NCI-H2107 treated with DMSO at 0.1 percent for 48 hours (cell line): ENCODE data around the gene ICA1.
A peak's percentile ranks its signal among the peaks of the same experiment; 100 is the strongest.

ENCODE experiments used
- DNase-seq: peaks from one replicate; lab custom pipeline; 2025; ENCODE audit not compliant: unreplicated experiment; lab: John Stamatoyannopoulos, UW

Gene ICA1

GRCh38 chr7:8204339-8205030, 57.5 kb downstream of the ICA1 start:
- no peak for DNase-seq

- no peak for DNase-seq
Measured at GRCh38 chr7:8201846-8202441, 60.0 kb downstream of the ICA1 start.

DNA sequence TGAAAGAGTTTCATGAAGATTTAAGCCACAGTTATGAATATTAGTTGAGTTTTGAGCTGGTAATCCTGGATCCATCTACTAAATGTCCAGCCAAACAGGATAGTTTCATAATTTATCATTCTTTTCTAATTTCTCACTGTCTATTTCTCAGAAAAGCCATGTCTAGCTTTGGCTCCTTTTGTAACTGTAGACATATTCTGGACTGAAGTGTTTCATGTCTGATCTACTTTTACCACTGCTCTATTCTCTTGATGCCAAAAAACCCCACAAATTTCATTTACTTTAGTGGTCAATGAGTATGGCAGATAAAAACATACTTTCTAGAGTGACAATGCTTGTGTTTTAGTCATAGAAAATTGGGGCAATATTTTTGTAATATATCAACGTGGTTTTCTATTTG, 61.2 kb downstream of the ICA1 start:
- DNase-seq = no peak

- no peak for DNase-seq
Measured at GRCh38 chr7:8200316-8200715, 61.7 kb downstream of the ICA1 start.

- no peak for DNase-seq
Measured at GRCh38 chr7:8197994-8198698, 63.8 kb downstream of the ICA1 start.

- DNase-seq = no peak
Measured at GRCh38 chr7:8192897-8193296, 69.1 kb downstream of the ICA1 start.

GRCh38 chr7:8190119-8190895, 71.7 kb downstream of the ICA1 start:
- peak; percentile 82 for DNase-seq

DNA sequence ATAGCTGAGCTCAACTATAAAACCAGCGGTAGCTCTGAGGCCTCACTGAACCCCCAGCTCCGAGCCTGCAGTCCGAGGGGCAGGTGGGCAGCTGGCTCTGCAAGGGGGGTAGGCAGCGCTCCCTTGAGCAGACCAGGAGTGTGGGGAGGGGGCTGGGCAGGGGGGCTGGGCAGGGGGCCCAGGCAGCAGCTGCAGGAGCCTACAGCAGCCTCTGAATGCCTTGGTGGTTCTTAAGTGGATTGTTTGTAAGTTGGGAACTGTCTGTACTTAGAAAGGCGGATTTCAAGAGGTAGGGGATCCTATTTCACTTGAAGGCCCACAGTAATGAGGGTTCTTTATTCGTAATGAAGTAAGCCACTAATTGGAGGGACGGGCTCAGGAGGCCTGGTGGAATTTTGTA, 72.3 kb downstream of the ICA1 start:
- peak; percentile 94 for DNase-seq

DNA sequence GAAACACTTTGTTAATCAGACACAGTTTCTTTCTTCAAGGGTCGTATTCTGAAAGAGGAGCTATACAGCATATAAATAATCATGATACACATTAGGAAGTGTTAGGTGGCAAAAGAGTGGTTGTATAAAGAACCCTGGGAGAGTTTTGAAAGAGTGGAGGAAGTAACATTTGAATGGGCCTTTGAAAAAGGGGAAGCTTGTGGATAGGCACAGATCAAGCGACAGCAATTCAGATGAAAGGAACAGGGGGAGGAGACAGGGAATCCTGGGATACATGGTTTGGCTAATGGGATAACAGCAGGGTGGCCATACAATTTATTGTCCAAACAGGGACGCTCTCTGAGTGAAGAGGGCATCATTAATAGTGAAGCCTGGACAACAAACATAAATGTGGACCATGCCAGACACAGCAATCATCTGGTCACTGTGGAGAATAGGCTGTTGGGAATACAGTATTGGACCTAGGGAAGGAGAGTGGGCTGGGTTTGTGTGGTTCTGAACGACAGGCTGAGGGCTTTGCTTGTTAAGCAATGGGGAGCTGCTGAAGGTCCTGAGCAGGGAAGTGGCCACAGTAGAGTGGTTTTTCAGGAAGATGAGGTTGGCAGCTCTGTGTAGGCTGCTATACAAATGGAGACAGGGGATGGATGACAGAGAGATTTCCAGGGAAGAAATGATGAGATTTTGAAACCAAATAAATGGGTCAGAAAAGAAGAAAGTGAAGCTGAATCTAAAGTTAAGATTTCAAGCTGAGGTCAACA, 75.9 kb downstream of the ICA1 start:
- DNase-seq = no peak

- no peak for DNase-seq
Measured at GRCh38 chr7:8184221-8184620, 77.7 kb downstream of the ICA1 start.

DNA sequence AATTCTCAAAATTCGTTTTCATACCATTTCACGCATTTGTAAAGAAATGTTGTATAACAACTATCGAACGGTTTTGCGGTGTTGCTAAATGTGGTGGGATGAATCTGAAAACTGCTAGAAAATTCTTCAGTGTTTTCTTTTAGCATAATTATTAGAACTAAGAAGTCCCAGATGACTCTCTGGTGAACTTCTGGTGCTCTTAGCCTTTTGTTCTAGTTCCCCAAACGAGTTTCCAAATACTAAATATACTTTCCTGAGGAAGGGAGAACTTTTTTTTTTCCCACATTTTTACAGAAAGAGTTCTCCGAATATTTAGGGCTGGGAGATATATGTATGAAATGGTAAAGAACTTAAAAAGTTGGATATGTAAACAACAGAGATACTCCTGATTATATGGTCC, 82.5 kb downstream of the ICA1 start:
- DNase-seq = no peak

DNA sequence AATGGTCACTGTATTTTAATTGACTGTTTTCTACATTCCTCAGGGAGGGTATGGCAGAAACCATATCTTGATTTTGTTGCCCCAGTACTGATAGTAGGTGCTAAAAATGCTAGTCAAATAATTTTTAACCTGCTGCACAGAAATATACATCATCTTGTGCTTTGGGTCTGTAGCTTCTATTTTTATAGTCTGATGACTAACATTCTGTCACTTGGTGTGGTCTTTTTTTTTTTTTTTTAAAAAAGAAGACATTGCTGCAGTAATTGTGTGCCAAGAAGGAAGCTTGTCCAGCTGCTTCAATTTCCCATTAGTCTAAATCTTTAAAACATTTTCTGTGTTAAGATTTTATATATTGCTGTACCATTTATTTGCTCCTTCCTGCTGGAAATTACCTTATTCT, 83.6 kb downstream of the ICA1 start:
- no peak for DNase-seq

DNA sequence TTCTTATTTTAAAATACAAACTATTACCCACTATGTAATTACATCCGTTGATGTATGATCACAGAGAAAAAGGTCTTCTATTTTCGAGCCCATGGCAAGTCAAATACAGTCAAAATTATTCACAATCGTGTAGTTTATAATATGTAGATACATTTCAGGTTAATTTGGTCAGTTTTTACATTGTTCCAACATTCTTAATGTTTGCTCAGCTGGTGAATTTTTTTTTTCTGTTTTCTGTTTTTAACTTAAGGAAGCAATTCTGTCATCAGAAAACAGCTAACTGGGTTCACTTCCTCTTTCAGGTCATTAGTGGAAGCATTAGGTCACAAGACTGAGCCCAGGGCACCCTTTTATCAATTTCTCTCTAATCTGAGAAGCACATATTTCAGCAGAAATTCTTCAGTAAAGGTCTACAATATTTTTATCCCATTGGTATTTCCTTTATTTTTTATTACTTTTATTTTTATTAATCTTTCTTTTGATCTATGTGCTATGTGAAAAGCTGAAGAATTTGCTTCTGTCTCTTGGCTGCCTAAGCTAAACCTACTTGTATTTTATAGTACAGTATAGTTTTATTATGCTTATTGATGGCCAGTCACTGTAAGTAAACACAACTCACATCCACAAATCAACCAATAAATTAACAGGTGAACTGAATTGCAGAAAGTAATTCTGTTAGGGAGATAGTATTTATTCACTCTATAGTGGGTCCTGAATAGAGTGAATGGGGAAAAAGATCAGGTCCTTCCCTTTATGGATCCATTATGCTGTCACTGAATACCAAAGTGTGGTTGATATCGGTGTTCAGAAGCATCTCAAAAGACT, 84.6 kb downstream of the ICA1 start:
- DNase-seq = no peak

DNA sequence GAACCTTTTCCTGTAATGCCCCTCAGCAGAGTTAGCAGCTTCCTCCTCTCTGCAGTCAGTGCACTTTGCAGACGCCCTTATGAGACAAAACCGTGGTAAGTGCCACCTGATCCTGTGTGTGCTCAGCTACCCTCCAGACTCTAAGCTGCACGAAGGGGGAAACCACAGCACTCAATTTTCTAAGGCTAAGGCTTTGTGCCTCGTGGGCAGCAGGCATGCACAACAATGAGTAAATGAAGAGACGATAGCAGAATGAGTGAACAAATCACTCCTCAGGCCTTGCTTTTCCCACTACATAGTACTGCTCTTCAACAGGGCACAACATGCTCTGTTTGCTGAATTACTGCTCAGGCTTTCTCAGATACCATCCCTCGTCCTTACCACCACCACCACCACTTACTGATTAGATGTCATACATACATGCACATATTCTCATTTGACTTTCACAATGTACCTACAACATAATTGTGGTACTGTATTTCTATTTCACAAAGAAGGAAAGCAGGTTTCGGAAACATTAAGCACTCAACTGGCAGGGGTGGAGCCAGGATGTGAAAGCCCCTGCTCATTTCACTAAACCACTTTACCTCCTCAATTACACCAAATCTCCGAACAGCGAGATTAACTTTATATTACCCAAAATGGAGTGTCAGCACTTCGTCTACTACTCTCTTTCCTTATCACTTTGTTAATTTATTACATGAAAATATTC, 85.4 kb downstream of the ICA1 start:
- DNase-seq = peak; percentile 93

- no peak for DNase-seq
Measured at GRCh38 chr7:8175929-8176369, 86.0 kb downstream of the ICA1 start.

DNA sequence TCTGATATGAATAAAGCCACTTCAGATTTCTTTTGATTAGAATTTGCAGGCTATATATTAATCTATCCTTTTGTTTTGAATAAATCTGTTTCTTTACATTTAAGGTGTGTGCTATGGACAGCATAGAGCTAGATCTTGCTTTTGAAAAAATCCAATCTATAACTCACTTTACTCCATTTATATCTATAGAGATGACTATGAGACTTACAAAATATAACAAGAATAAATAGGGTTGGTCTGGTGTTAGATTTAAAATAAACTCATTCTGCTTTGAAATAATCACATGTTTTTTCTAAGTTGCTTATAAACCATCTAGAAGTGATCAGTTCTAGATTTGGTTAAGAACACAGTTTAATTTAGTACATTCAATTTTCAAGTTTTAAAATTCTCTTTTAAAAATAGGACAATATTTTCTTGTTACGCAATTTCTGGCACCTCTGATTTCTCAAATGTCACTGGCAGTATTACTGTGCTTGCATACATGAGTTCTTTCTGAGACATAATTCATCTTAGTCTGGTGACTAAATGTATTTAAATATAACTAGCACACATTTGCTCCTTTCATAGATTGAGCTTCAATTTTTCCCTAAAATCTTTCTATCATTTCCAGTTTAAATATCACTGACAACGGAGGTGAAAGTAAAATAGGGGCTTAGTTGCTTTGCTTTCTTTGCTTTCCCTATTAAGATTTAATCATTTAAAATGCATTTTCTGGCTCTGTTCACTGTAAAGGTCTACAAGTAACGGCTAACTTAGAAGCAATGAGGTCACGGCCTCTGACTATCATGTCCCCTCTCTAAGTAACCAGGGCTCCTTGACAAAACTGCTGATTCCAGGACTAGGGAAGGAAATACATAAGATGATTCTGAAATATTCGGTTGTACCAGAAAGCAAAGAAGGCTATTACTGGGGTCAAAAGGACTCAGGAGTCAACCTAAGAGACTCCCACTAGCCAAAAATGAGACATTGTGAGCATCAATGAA, 89.3 kb downstream of the ICA1 start:
- DNase-seq = no peak

DNA sequence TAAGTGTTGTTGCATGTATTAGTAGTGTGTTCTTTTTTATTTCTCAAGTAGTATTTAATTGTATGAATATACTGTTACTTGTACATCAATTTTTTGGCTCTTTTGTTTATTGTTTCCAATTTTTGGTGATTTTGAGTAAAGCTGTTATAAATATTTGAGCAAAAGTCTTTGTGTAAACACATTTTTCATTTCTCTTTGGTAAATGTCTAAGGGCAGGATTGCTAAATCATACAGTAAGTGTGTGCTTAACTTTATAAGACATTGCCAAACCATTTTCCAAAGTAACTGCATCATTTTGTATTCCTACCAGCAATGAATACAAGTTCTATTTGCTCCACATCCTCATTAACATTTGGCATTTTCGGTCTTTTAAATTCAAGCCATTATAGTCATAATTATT, 92.8 kb downstream of the ICA1 start:
- no peak for DNase-seq

DNA sequence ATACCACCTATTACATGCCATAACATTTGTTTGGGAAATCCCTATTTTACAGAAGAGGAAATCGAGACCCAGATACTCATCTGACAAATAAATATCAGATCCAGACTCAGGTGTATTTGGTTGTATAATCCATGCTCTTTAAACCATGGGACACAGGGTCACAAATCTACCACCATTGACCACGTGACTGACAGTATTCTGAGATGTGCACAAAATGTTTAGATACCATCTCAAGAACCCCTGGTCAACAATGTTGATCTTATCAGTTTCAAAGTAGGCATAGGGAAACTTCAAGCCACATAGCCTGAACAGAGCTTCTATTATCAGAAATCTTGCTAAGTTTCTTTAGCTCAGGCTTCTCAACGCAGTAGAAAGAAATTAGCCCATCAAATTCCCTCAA, 93.6 kb downstream of the ICA1 start:
- no peak for DNase-seq
